IPS-NIHi11 (cell line): ENCODE measurements around the gene MEI4.
"Not testable (repeated sequence)": the region's sequence is repeated elsewhere in the genome, so short reads cannot be mapped to it uniquely, and the experiment has no call there.

Experiments used
- DNase-seq: peaks from one replicate; pipeline ENCODE4 v3.0.0; 2012; ENCODE audit warnings: mixed read lengths, low spot score

Gene MEI4

DNA sequence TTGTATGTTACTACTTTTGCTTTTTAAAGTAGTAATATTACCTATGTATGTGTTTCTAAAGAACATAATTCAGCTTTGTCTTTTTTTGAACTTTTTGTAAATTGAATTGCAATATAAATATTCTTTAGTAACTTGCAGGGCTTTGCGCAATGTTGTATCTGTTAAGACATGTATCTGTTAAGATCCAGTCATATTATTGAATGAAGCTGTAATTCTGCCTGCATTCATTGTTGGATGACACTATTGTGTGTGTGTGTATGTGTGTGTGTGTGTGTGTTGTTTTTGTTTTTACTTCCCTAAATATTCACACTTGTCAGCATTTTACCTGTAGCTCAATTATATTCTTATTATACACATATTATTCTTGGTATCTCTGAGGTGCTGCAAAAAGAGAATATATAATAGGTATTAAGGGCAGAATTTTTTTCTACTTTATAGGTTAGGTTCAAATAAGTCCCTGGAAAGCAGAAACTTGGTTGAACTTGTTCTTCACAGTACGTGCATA lies 164.0 kb downstream of the MEI4 start:
- DNase-seq, result no peak

DNA sequence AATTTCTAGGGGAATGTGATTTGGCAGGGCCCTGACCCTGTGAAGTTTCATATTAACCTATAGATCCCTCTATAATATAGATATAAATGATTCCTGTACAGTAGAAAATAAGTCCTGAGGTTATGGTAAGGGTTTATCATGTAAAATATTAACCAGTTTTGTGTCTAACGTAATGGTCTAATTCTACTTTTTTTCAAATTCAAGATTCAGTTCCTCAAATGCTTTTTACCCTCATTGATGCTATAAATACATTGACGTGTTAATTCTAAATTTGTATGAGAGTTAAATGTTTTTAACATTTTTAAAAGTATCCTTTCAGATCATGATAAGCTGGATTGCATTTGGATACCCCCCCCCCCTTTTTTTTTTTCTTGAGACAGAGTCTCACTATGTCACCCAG lies 169.4 kb downstream of the MEI4 start:
- no peak for DNase-seq

DNA sequence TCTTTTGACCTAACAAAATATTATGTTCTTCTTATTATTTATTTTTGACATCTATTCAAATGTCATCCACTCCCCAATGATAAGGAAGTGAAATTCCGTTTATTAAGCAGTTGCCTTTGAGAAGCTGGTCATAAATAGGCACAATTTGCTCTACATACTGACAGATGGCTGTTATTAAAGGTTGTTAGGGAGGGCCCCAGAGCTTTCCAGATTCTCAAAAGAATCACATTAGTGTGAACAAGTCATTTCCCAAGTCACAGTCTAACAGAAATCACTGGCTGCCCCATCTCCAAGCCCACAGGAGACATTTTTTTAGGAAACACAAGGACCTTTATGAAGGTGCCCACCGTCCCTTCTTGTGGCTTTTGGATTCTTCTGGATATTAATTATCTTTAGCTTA lies 172.4 kb downstream of the MEI4 start:
- DNase-seq, result no peak

DNA sequence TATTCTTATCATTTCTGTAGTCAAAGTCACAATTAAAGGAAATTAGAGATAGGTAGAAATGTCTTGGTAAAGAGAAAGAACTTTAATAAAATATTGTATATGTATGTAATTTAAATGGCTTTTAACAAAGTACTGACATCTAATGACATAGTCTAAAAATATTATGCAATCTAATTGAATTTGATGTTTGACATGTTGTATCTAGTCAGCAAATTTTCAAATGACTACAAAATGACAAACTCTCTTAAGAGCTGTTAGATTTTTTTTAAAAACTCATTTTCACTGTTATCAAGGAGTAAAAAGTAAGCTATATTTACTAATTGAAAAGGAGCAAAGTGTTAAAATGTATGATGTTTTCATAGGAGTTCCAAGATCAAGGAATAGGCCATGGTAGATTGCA lies 176.9 kb downstream of the MEI4 start:
- no peak for DNase-seq

DNA sequence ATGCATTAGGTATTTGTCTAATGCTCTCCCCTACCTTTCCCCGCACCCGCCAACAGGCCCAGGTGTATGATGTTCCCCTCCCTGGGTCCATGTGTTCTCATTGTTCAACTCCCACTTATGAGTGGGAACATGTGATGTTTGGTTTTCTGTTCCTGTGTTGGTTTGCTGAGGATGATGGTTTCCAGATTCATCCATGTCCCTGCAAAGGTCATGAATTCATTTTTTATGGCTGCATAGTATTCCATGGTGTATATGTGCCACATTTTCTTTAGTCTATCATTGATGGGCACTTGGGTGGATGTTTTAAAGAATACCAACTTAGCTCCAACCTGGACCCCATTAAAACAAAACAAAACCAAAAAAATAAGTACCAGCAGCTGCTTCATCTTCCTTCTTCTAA lies 180.9 kb downstream of the MEI4 start:
- not testable (repeated sequence) for DNase-seq

DNA sequence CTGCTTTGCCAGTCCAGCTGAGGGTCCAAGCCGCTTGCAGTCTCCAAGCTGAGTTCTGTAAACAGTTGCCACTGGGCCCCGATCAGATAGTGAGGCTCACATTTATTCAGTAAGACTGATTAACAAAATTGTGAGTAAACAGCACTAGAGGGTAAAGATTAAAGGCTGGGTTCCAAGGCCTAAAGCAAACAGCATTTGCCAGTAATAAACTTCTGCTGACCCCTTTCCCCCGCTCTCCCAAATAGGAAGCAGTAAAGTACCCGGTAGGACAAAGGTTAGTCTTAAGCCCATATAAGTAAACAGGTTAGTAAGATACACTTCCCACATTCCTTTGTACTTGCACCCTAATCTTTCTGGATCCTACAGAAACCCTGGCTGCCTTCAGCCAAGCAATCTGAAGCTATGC lies 181.8 kb downstream of the MEI4 start:
- DNase-seq, result no peak

DNA sequence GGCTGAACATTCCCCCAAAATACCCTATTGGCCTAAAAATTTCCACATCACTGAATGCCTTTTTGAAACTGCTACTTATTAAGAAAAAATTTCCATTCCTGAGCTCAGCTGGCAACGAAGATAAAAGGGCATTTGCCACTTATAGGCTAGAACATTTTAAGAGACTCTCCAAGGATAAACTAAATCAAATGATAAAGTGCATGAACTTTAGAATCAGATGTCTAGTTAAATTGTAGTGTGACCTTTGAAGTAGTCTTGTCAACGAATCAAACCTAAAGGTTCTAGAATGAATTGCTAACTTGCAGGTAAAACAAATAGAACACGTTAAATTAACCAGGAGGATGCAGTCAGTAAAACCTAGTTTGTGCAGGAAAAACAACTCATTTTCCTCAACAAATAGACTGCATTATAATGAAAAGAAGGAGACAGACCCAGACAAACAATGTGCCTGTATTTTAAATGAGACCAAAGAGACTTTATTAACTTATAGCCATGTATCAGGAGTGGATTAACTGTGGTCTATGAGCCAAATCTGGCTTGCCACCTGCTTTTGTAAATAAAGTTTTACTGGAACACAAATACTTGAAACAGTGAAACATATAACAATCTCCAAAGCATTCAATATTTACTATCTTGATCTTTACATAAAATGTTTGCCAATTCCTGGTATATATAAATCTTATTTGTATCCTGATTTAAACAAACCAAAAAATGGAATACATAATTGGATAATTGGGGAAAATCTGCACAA lies 184.4 kb downstream of the MEI4 start:
- no peak for DNase-seq

DNA sequence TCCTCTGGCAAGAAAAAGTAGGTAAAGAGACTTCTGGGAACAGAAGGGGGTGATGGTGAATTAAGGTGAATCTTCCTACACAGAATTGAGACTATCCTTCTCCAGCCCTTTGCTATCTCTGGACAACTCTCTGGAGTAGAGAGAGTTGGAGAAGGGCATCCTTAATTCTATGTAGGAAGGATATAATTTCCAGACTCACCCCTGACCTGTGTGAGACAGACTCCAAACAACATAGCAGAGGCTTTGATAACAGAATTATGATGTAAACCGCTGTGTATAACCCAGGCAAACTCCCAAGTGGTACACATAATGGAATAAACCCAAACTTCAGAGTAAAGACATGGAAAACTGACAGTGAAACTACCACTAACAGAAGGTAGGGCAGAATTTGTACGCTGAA lies 186.5 kb downstream of the MEI4 start:
- no peak for DNase-seq

DNA sequence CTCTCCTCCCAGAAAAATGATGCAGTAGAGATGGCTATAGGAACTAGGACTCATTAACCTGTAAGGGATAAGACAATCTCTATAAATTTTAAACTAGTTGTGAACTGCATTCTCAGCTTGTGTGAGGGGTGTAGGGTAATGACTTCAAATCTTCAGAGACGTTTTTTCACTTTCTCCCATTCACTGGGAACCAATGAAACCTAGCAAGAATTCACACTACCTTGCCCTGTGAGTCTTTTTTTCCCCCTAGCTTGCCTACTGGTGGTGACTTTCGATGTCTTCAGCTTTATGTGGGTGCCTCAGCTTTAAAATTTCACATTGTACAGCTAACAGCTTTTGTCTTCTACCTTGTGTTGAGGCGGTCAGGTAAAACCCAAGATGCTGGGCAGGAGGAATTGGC lies 192.0 kb downstream of the MEI4 start:
- DNase-seq, result no peak

DNA sequence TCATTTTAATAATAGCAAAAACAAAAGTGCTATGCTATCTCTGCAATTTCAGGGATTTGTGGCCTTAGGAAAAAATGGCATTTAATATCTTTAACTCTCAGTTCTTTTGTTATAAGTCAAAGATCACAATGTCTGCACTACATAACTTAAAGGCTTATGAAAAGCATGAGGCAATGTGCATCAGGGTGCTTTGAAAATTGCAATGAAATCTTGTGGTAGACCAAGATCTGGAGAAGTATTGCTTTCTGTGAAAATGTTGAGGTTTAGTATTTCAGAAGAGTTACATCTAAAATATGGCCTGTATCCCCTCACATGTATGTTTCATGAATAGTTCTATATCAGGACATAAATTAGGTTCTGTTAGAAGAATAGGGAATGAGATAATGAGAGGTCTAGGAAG lies 200.6 kb downstream of the MEI4 start:
- DNase-seq, result no peak

DNA sequence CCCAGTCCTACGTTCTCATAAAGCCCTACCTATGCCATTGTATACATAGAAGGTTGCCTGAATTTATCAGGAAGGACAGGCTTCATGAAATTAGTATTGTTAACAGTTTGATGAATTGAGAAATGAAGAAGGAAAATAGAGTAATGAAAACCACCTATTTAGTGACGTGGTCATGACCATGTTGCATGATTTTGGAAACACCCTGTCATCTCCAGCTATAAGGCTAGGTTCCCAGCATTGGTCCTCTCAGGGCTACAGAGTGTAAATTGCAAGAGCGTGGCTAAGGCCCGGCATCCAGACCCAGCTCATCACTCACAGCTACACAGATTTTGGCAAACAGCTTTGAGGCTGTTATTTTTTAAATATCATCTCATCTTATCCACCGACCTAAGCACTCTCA lies 203.6 kb downstream of the MEI4 start:
- no peak for DNase-seq

DNA sequence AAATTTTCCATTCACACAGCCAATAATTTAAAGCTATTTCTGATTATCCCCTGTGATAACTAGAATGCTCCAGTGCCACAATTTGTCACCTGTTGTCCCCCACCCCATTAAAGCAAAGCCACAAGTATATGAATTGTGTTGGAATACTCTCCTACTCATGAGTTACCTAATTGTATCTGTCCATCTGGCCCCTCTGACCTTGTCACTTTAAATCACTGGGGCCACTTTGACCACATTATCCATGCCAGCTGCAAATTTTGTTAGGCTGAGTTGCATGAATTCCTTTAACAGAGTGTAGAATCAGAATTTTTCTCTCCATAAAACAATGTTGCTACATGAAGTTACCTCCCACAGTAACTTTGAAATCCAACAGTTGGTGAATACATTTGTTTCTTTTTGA lies 204.6 kb downstream of the MEI4 start:
- DNase-seq, result no peak

DNA sequence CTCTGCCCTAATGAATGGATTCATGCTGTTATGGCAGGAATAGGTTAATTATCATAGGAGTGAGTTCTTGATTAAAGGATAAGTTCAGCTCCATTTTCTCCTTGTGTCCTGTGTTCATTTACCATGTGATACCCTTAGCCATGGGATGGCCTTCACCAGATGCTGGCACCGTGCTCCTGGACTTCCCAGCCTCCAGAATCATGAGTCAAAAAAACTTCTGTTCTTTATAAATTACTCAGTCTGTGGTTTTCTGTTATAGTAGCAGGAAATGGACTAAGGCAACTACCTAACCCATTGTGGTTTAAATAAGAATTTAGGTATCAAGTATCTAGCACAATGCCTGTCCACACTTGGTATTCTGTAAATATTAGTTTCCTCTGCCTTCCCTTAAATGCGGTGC lies 223.5 kb downstream of the MEI4 start:
- no peak for DNase-seq

DNA sequence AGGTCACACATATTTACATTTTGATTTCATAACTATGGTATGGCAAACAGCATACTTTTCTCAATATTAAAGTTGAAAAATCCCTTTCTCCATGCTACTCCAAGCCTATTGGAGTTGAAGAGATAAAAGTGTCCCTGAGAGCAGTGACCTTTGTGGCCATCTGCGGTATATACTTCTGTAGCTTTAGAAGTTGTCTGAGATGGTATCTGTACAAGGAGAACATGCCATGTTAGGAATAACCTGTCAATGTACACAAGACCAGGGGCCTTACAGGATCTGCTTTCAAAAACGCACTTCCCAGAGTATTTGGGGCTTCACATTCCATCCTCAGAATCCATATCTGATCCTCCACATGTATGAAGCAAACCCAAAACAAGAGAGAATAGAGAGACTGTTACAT lies 226.7 kb downstream of the MEI4 start:
- DNase-seq, result no peak

DNA sequence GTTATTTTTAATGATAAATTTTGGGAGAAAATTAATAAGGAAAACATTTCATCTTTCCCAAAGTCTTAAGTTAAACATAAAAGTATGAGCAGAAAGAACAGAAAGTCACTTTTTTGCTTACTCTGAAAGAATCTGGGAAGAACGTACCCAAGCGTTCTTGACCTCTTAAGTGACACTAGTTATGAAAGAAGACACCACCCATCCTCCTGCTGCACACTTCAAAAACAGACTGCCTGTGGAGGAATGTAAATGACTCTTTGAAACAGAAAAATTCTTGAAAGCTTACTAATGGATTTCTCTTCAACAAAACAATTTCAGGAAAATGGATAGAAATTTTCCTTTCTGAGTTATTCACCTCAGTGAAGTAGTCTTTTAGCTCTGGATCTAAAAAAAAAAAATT lies 227.7 kb downstream of the MEI4 start:
- DNase-seq, result no peak

DNA sequence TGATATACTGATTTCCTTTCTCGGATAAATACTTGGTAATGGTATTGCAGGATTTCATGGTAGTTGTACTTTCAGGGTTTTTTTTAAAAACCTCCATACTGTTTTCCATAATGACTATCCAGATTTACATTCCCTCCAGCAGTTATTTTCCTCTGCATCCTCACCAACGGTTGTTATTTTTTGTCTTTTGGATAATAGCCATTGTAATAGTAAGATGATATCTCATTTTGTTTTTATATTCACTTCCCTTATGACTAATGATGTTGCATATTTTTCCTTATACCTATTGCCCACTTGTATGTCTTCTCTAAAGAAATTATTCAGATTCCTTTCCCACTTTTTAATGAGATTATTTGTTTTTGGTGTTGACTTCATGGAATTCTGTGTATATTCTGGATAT lies 231.0 kb downstream of the MEI4 start:
- no peak for DNase-seq

DNA sequence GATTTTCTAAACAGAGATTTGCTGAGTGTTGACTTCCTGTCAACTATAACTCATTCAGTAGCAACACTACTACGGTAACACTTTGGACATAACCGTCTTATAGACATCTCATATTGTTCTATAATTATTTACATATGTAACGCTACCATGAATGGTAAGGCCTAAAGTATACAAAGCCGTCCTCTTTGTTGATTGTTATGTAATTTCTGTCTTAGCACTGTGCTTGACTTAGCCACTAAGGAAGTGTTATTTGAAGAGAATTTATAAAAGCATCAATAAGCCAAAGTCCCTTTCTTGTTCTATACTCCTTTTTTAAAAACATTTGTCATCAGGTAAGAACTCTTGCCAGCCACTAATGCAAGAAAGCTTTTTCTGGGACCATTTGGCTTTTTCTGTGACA lies 240.6 kb downstream of the MEI4 start:
- DNase-seq, result no peak

DNA sequence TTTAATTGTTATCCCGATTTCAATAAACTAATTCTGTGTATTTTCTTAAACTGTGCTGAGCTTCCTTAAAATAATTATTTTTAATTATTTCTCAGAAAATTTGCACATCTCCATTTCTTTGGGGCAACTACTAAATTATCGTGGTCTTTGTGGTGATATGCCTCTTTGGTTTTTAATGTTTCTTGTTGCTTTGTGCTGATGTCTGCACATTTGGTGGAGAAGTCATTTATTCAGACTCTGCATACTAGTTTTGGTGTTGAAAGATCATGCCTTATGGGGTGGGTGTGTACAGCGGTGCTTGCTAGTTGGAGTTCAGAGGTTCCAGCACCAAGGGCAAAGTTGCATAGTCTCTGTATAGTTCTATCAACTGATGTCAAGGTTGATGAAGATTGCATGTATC lies 253.2 kb downstream of the MEI4 start:
- DNase-seq, result no peak

DNA sequence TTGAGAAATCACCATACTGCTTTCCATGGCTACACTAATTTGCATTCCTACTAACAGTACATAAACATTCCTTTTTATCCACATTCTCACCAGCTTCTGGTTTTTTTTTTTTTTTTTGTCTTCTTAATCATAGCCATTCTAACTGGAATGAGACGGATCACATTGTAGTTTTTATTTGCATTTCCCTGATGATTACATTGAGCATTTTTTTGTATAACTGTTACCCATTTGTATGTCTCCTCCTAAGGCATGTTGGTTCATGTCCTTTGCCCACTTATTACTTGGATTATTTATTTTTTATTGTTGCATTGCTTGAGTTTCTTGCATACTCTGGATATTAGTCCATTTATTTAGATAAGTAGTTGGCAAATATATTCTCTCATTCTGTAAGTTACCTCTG lies 258.0 kb downstream of the MEI4 start:
- no peak for DNase-seq

DNA sequence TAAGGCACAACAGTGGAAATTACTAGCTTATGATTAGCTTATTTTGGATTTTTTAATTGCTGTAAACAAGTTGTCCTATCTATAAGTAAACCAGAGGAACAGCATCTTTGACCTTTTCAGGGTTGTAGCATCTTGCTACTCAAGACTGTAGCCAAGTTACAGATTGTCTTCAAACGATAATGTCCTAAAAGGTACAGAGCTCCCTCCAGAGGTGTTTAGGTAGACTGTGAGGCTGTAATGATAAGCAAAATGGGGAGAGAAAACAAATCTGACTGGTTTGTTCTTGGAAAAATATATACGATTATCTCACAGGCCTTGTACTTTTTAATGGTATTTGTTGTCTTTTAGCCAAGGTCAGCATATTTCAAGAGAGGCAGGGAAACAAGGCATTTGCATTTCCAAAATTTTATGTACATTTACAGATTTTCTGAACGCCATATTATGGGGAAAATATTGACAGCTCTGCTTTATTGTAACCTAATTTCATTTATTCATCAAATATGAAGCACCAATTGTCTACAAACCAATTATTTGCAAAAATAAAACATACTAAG lies 273.4 kb downstream of the MEI4 start:
- DNase-seq, result peak; percentile 33

DNA sequence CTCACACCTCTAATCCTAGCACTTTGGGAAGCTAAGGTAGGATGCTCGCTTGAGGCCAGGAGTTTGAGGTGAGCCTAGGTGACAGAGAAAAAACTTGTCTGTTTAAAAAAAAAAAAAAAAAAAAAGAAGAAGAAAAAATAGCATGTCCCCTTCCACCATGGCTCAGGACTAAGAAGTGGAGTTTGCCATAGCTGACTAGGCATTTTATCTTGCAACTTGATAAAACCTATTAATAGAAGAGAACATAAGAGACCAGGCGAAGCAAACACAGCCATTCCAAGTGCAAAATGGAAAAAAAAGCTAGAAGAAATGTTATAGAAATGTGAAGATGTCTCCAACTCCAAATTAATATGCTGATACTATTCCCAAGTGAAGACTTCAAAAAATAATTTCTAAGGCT lies 277.5 kb downstream of the MEI4 start:
- DNase-seq, result no peak

DNA sequence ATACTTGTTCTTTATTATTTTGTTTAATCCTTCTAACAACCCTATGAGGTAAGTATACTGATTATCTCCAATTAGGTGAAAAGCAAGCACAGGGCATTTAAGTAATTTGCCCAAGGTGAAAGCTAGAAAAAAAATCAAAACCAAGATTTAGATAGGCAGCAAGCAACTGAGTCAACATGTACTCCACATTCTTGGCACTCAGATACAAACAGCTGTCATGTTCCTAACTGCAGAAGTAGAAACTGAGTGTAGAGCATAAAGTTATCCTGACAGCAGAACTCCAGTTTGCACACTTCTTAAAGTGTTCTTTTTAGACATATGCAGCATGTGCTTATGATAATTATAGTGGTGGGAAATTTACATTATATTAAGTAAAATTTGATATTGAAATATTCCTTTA lies 278.1 kb downstream of the MEI4 start:
- no peak for DNase-seq

DNA sequence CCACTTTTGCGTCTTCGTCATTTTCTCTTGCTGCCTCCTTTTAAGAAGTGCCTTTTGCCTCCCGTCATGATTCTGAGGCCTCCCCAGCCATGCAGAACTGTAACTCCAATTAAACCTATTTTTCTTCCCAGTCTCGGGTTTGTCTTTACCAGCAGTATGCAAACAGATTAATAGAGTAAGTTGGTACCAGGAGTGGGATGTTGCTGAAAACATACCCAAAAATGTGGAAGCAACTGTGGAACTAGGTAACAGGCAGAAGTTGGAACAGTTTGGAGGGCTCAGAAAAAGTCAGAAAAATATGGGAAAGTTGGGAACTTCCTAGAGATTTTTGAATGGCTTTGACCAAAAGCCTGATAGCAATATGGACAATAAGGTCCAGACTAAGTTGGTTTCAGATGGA lies 309.2 kb downstream of the MEI4 start:
- DNase-seq, result no peak

DNA sequence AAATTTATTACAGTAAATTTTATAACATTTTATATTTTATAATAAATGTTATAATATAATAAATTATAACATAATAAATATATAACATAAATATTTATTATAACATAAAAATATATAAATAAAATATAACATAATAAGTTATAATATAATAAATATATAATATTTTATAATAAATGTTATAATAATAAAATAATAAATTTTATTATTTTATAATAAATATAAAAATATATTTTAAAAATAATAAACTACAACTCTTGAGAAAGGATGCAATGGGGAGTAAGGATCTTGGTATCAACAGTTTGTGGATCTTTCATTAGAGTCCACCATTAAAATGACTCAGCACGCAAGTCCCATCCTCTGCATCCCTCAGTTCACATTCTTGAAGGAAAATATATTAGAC lies 312.6 kb downstream of the MEI4 start:
- DNase-seq, result no peak
